K562 (cell line): ENCODE measurements around the gene MS4A7. TPM values are rescaled to one million over a fixed set of nuclear protein-coding genes. Genes with fewer than 3 reads are reported as not detected.

ENCODE experiments used
- ATAC-seq: fragments of 200-7000 bp; cut with Tn5 transposase; 3 replicates; pipeline ENCODE4 v1.9.1; 2020; ENCODE audit warnings: moderate library complexity
- BruUV-seq: library from RNA; stranded (reverse); fragments of 400-500 nt; replicated peaks from 2 replicates; lab custom pipeline; 2021; lab: Mats Ljungman, UMichigan
- CTCF ChIA-PET: fragments of 300-600 bp; formaldehyde crosslinking; extraction: SDS; loops from one replicate; lab custom pipeline; 2021; ENCODE audit warnings: low intra/inter-chr PET ratio; lab: Yijun Ruan, JAX
- POLR2A ChIA-PET: fragments of 300-600, 350-650 bp; sonication (Branson Sonifier 250); formaldehyde crosslinking; extraction: SDS; loops from one replicate; lab custom pipeline; 2021; ENCODE audit warnings: antibody characterized with exemption, inconsistent platforms; lab: Yijun Ruan, JAX
- DNase-seq, 4 experiments: peaks; one replicate each; pipeline versions ENCODE4 v3.0.0 to v3.0.0-alpha.2; 2011 to 2018; ENCODE audit warnings: low spot score in 3 of 4, mixed read lengths in 3 of 4; ENCODE audit errors: extremely low read depth in 1 of 4
- FAIRE-seq: peaks from 2 replicates; lab custom pipeline; 2011; peaks lifted over from hg19 to GRCh38; lab: Jason Lieb, UNC
- H2AFZ ChIP-seq: 2 replicates; pipeline ENCODE4 v1.6.0; 2011; ENCODE audit warnings: low read depth, low read length, control low read depth, inconsistent platforms
- H3K27ac ChIP-seq: fragments of 200-600 bp; 3 replicates; pipeline ENCODE4 v1.8.0; 2011; ENCODE audit warnings: low read depth, mild to moderate bottlenecking, control low read depth, inconsistent platforms, low read length, moderate library complexity, mixed read lengths; ENCODE audit errors: extremely low read depth
- H3K27me3 ChIP-seq, 2 experiments: fragments of 300-600 bp in 1 of 2; 2 replicates in 1 of 2; 3 replicates in 1 of 2; pipeline versions ENCODE4 v1.6.0 to v1.8.0; 2011; ENCODE audit warnings: inconsistent platforms in 2 of 2, low read length in 2 of 2, mild to moderate bottlenecking in 1 of 2, mixed read lengths in 1 of 2, moderate library complexity in 1 of 2; ENCODE audit not compliant: control insufficient read depth in 2 of 2, insufficient read depth in 2 of 2
- H3K36me3 ChIP-seq: fragments of 300-600 bp; 3 replicates; pipeline ENCODE4 v1.8.0; 2011; ENCODE audit warnings: mild to moderate bottlenecking, low read length, inconsistent platforms; ENCODE audit not compliant: control insufficient read depth, insufficient read depth
- H3K4me1 ChIP-seq, 2 experiments: fragments of 200-600 bp in 1 of 2; replicated peaks in 1 of 2; 2 replicates in 1 of 2; 3 replicates in 1 of 2; pipeline versions ENCODE4 v1.5.1 to v1.8.0; 2011; ENCODE audit warnings: inconsistent platforms in 2 of 2, low read length in 2 of 2, mild to moderate bottlenecking in 1 of 2, mixed read lengths in 1 of 2, moderate library complexity in 1 of 2; ENCODE audit not compliant: control insufficient read depth in 2 of 2, insufficient read depth in 2 of 2
- H3K4me2 ChIP-seq: 2 replicates; pipeline ENCODE4 v1.6.1; 2011; ENCODE audit warnings: low read length, control low read depth, inconsistent platforms, mixed read lengths; ENCODE audit not compliant: insufficient read depth
- H3K4me3 ChIP-seq: fragments of 200-600 bp; sonication (generic), shearing (Covaris generic); 2 replicates; pipeline ENCODE4 v1.5.1; 2016; ENCODE audit warnings: control low read depth, inconsistent platforms
- H3K79me2 ChIP-seq: fragments of 200-600 bp; 3 replicates; pipeline ENCODE4 v1.8.0; 2011; ENCODE audit warnings: low read length, inconsistent platforms; ENCODE audit not compliant: control insufficient read depth, insufficient read depth
- H3K9ac ChIP-seq, 2 experiments: 2 replicates each; pipeline versions ENCODE4 v1.6.0 to v1.6.1; 2011; ENCODE audit warnings: low read depth in 2 of 2, low read length in 2 of 2, control low read depth in 1 of 2, inconsistent platforms in 1 of 2, mild to moderate bottlenecking in 1 of 2, mixed read lengths in 1 of 2; ENCODE audit not compliant: insufficient read depth in 1 of 2
- H3K9me1 ChIP-seq: one replicate; pipeline ENCODE4 v1.6.0; 2011; ENCODE audit warnings: inconsistent platforms, mild to moderate bottlenecking, low read length, moderate library complexity; ENCODE audit not compliant: control insufficient read depth, insufficient read depth
- H3K9me3 ChIP-seq: replicated peaks from 2 replicates; pipeline ENCODE4 v1.5.1; 2011; ENCODE audit warnings: low read depth, low read length, inconsistent platforms; ENCODE audit not compliant: control insufficient read depth, insufficient read depth
- H4K20me1 ChIP-seq: replicated peaks from 2 replicates; pipeline ENCODE4 v1.6.1; 2011; ENCODE audit warnings: low read length, inconsistent platforms, mixed read lengths; ENCODE audit not compliant: control insufficient read depth, insufficient read depth
- ATF1 ChIP-seq, 2 experiments: fragments of 450-650 bp in 1 of 2; IDR thresholded peaks; 2 replicates each; pipeline ENCODE4 v1.6.1; 2016; ENCODE audit warnings: missing compliant biosample characterization in 1 of 2, missing genetic modification characterization in 1 of 2
- ATF4 ChIP-seq: fragments of 450-650 bp; formaldehyde crosslinking; IDR thresholded peaks from 2 replicates; pipeline ENCODE4 v1.4.0; 2022; ENCODE audit warnings: mild to moderate bottlenecking, moderate library complexity
- BACH1 ChIP-seq: fragments of 200-800 bp; sonication (Bioruptor generic); IDR thresholded peaks from 2 replicates; pipeline ENCODE4 v1.6.1; 2016; ENCODE audit warnings: missing genetic modification characterization, missing compliant biosample characterization
- CTBP1 ChIP-seq: fragments of 450-650 bp; IDR thresholded peaks from 2 replicates; pipeline ENCODE4 v1.6.1; 2016; ENCODE audit warnings: borderline replicate concordance
- CXXC5 ChIP-seq: fragments of 250-450 bp; sonication (Bioruptor Pico); IDR thresholded peaks from 2 replicates; pipeline ENCODE4 v1.8.0; 2022; ENCODE audit warnings: inconsistent platforms, mild to moderate bottlenecking, moderate library complexity
- HSF4 ChIP-seq: fragments of 250-450 bp; sonication (Bioruptor Pico); IDR thresholded peaks from 2 replicates; pipeline ENCODE4 v2.1.2; 2022; ENCODE audit warnings: mild to moderate bottlenecking, moderate library complexity, borderline replicate concordance
- JUN ChIP-seq, 2 experiments: sonication (generic) in 1 of 2; formaldehyde crosslinking in 1 of 2; IDR thresholded peaks; 2 replicates each; pipeline versions ENCODE4 v1.6.1 to v1.8.0; 2012 to 2022; ENCODE audit warnings: borderline replicate concordance in 2 of 2, mild to moderate bottlenecking in 2 of 2, improper control_type of control experiment in 1 of 2, low read depth in 1 of 2, low read length in 1 of 2, missing genetic modification reagents in 1 of 2
- MECOM ChIP-seq: fragments of 250-450 bp; sonication (Bioruptor Pico); IDR thresholded peaks from 2 replicates; pipeline ENCODE4 v1.8.0; 2022; ENCODE audit warnings: inconsistent platforms
- MXD1 ChIP-seq: fragments of 250-450 bp; sonication (Bioruptor Pico); IDR thresholded peaks from 2 replicates; pipeline ENCODE4 v1.8.0; 2021; ENCODE audit warnings: borderline replicate concordance, mild to moderate bottlenecking, moderate library complexity; ENCODE audit not compliant: poor library complexity, severe bottlenecking
- NR1H2 ChIP-seq: sonication (generic); formaldehyde crosslinking; IDR thresholded peaks from 2 replicates; pipeline ENCODE4 v1.4.0; 2020; ENCODE audit warnings: mild to moderate bottlenecking, missing genetic modification reagents
- NR2C2 ChIP-seq, 2 experiments: fragments of 200-800 bp in 1 of 2; sonication (Bioruptor generic) in 1 of 2; sonication (generic) in 1 of 2; formaldehyde crosslinking in 1 of 2; IDR thresholded peaks; 2 replicates each; pipeline versions ENCODE4 v1.6.1 to v1.8.0; 2016 to 2022; ENCODE audit warnings: mild to moderate bottlenecking in 1 of 2, missing compliant biosample characterization in 1 of 2, missing genetic modification characterization in 1 of 2, missing genetic modification reagents in 1 of 2
- WGBS: fragments of 100-300 bp; shearing (Covaris generic); methylation state at CpG from one replicate; pipeline ENCODE4 v1.1.6; 2016; ENCODE audit warnings: low coverage, mixed read lengths; ENCODE audit not compliant: insufficient coverage; ENCODE audit errors: missing lambda C conversion rate; 5-methylcytosine and 5-hydroxymethylcytosine counted together
- in situ Hi-C: fragments of 300-500 bp; cut with MboI; formaldehyde crosslinking; loops from 4 replicates; pipeline ENCODE4 v1.15.0; 2018; ENCODE audit warnings: inconsistent platforms, mixed read lengths
- intact Hi-C: fragments of 100-400 bp; cut with micrococcal nuclease; formaldehyde crosslinking; loops from 2 replicates; pipeline ENCODE4 v1.14.2; 2022
- polyA plus RNA-seq, 8 experiments: library from polyadenylated mRNA; depleted of rRNA in 4 of 8; stranded (reverse) in 5 of 8; unstranded in 3 of 8; fragments of >200 nt; fragmentation: Nextera tagmentation in 2 of 8; fragmentation: Illumina TruSeq in 1 of 8; extraction: Ambion mirVana in 2 of 8; extraction: Trizol in 1 of 8; gene quantifications; 2 replicates each; pipeline versions ENCODE4 v1.2.1 to v1.2.3, GENCODE V29; 2011 to 2014; ENCODE audit warnings: inconsistent platforms in 1 of 8, missing spikeins in 1 of 8
- total RNA-seq, 7 experiments: library from RNA; depleted of rRNA in 6 of 7; stranded (reverse); fragments of >200 nt in 6 of 7; fragmentation: Illumina TruSeq in 2 of 7; extraction: Trizol in 2 of 7; gene quantifications; 2 replicates each; pipeline versions ENCODE4 v1.2.1 to v1.2.3, GENCODE V29; 2011 to 2021; ENCODE audit warnings: low replicate concordance in 1 of 7

Gene MS4A7
- total and polyA plus RNA-seq, 9 of the 15 experiments (the other 6 are each of a cell fraction or from before 2014, with no cell fraction given), result not detected

GRCh38 chr11:60371854-60372253 lies 6.5 kb upstream of the MS4A7 start:
- no peak overlapping the region for H2AFZ ChIP-seq
- no peak overlapping the region for H3K9ac ChIP-seq
- intact Hi-C loops, result no loop called here
- 0% methylated on average over 1 of the region's 1 CpG for WGBS
- no peak overlapping the region for H3K4me2 ChIP-seq
- H4K20me1 ChIP-seq, result no peaks in the 10 kb centered on the region
- no peak overlapping the region for H3K4me3 ChIP-seq
- no peak for FAIRE-seq
- no peak for DNase-seq
- no TSS peak for BruUV-seq
- H3K27ac ChIP-seq, result no peak overlapping the region
- CTCF ChIA-PET, result no interaction called here
- TF ChIP-seq CXXC5 (CRISPR knock-in tag), result no peak
- TF ChIP-seq NR2C2 (CRISPR knock-in tag; IDR thresholded peaks at IDR 0.05), result no peak
- TF ChIP-seq NR2C2 (tag; IDR thresholded peaks at IDR 0.05), result no peak
- TF ChIP-seq ATF1 (CRISPR knock-in tag; IDR thresholded peaks at IDR 0.05), result no peak
- TF ChIP-seq ATF1 (tag; IDR thresholded peaks at IDR 0.05), result no peak
- TF ChIP-seq CTBP1, result no peak
- TF ChIP-seq BACH1 (tag), result no peak
- TF ChIP-seq HSF4 (CRISPR knock-in tag), result no peak
- TF ChIP-seq MECOM (CRISPR knock-in tag), result no peak
- no peak for TF ChIP-seq ATF4 (CRISPR knock-in tag)
- TF ChIP-seq JUN (IDR thresholded peaks at IDR 0.05; ENCODE audit: borderline replicate concordance, low read depth, low read length), result no peak
- TF ChIP-seq JUN (CRISPR knock-in tag; IDR thresholded peaks at IDR 0.05; ENCODE audit: borderline replicate concordance), result no peak
- no peak for TF ChIP-seq MXD1 (CRISPR knock-in tag)
- no peak for TF ChIP-seq NR1H2 (CRISPR knock-in tag)
- TF ChIP-seq, all 486 proteins: peak for 0
- no peaks in the 10 kb centered on the region for H3K9me3 ChIP-seq
- H3K4me1 ChIP-seq, result no peaks in the 10 kb centered on the region
- POLR2A ChIA-PET, result interaction anchor here (1.0 kb wide), 1 partner anchor 12 kb away, joined by 3 read pairs; no protein-coding TSS in a partner anchor
- peaks cover 0 to 13% of the 10 kb centered on the region in 2 experiments; a peak in 2 of 5 replicates for H3K27me3 ChIP-seq
- ATAC-seq, result no peak
- in situ Hi-C loops, result no loop called here
- H3K36me3 ChIP-seq, result no peaks in the 10 kb centered on the region
- no peaks in the 10 kb centered on the region for H3K79me2 ChIP-seq
- no peaks in the 10 kb centered on the region for H3K9me1 ChIP-seq
